Astrocyte (in vitro differentiated cells and primary cell): ENCODE measurements around the gene UPB1. TPM values are rescaled to one million over a fixed set of nuclear protein-coding genes. Genes with fewer than 3 reads are reported as not detected.

ENCODE experiments used
- DNase-seq: peaks from one replicate; pipeline ENCODE4 v3.0.0-alpha.2; 2010; ENCODE audit warnings: low read depth
- FAIRE-seq: peaks from 2 replicates; lab custom pipeline; 2011; peaks lifted over from hg19 to GRCh38; lab: Jason Lieb, UNC
- H2AFZ ChIP-seq: 2 replicates; pipeline ENCODE4 v1.6.0; 2012; ENCODE audit warnings: low read depth, low read length, inconsistent platforms
- H3K27ac ChIP-seq: 2 replicates; pipeline ENCODE4 v1.5.1; 2011; ENCODE audit warnings: low read depth, low read length, inconsistent platforms
- H3K27me3 ChIP-seq: 2 replicates; pipeline ENCODE4 v1.6.0; 2011; ENCODE audit warnings: low read length, inconsistent platforms; ENCODE audit not compliant: insufficient read depth
- H3K36me3 ChIP-seq: 2 replicates; pipeline ENCODE4 v1.5.1; 2011; ENCODE audit warnings: low read length, inconsistent platforms; ENCODE audit not compliant: insufficient read depth
- H3K4me1 ChIP-seq: 2 replicates; pipeline ENCODE4 v1.5.1; 2011; ENCODE audit warnings: low read length, inconsistent platforms; ENCODE audit not compliant: insufficient read depth
- H3K4me2 ChIP-seq: 2 replicates; pipeline ENCODE4 v1.6.0; 2012; ENCODE audit warnings: low read length, inconsistent platforms
- H3K4me3 ChIP-seq: 2 replicates; pipeline ENCODE4 v1.5.1; 2011; ENCODE audit warnings: low read depth, mild to moderate bottlenecking, low read length, inconsistent platforms; ENCODE audit not compliant: insufficient read depth
- H3K79me2 ChIP-seq: 2 replicates; pipeline ENCODE4 v1.6.0; 2012; ENCODE audit warnings: mild to moderate bottlenecking, low read length, inconsistent platforms; ENCODE audit not compliant: insufficient read depth
- H3K9ac ChIP-seq: 2 replicates; pipeline ENCODE4 v1.6.0; 2012; ENCODE audit warnings: mild to moderate bottlenecking, low read length, inconsistent platforms
- H3K9me3 ChIP-seq: 2 replicates; pipeline ENCODE4 v1.5.1; 2012; ENCODE audit warnings: low read depth, mild to moderate bottlenecking, low read length, inconsistent platforms; ENCODE audit not compliant: insufficient read depth
- H4K20me1 ChIP-seq: 2 replicates; pipeline ENCODE4 v1.6.0; 2012; ENCODE audit warnings: low read length, inconsistent platforms; ENCODE audit not compliant: insufficient read depth
- H3K27ac Mint-ChIP-seq: one replicate; pipeline ENCODE4 v1.8.0; 2021; ENCODE audit warnings: mild to moderate bottlenecking, mixed read lengths; ENCODE audit not compliant: unreplicated experiment
- H3K27me3 Mint-ChIP-seq: one replicate; pipeline ENCODE4 v1.8.0; 2021; ENCODE audit warnings: low read depth, mixed read lengths; ENCODE audit not compliant: unreplicated experiment
- H3K36me3 Mint-ChIP-seq: one replicate; pipeline ENCODE4 v1.8.0; 2021; ENCODE audit warnings: low read depth, mixed read lengths; ENCODE audit not compliant: unreplicated experiment
- H3K4me1 Mint-ChIP-seq: one replicate; pipeline ENCODE4 v1.8.0; 2021; ENCODE audit warnings: low read depth, mixed read lengths; ENCODE audit not compliant: unreplicated experiment
- H3K4me3 Mint-ChIP-seq: one replicate; pipeline ENCODE4 v1.8.0; 2021; ENCODE audit warnings: mild to moderate bottlenecking, moderate library complexity, mixed read lengths; ENCODE audit not compliant: unreplicated experiment
- H3K9me3 Mint-ChIP-seq: one replicate; pipeline ENCODE4 v1.8.0; 2021; ENCODE audit warnings: mild to moderate bottlenecking, mixed read lengths; ENCODE audit not compliant: unreplicated experiment
- EZH2 ChIP-seq: IDR thresholded peaks from 2 replicates; pipeline ENCODE4 v1.6.1; 2012; ENCODE audit warnings: mild to moderate bottlenecking, low read length, inconsistent platforms; ENCODE audit not compliant: insufficient read depth
- total RNA-seq: library from RNA; stranded (reverse); gene quantifications from 2 replicates; pipeline ENCODE4 v1.2.1, GENCODE V29; 2021
- TF ChIP-seq, protein P1 (sequence below): IDR thresholded peaks from 2 replicates; pipeline ENCODE4 v1.5.1; 2011; ENCODE audit warnings: low read depth, mild to moderate bottlenecking, inconsistent platforms, low read length, moderate library complexity; ENCODE audit not compliant: insufficient read depth

The UPB1 gene
- total RNA-seq, 1 donor from 2014 or later: 0.30 TPM

DNA sequence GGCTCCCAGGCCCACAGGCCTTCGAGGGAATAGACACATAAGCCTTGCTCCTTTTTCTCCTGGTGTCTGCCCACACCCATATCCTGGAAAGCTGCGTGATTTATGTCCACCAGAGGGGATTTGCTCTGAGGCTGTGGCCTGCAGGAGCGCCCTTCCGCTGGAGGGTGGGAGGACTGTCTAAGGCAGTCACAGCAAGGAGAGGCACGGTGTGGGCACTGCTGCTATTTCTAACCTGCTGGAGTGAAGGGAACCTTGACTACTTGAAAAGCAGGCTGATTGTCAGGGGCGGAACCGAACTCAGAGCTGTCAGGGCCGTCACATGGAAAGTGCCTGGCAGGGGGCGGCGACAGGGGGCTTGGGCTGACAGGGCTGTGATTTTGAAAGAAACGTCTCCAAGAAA is 3.7 kb downstream of the UPB1 start:
- Mint-ChIP-seq H3K9me3 (no peaks in the 10 kb centered on the region), H3K4me1 (peaks cover 7% of the 10 kb centered on the region), H3K27me3 (peaks cover 74% of the 10 kb centered on the region), H3K27ac (no peak overlapping the region), H3K4me3 (no peak overlapping the region), H3K36me3 (peaks cover 2% of the 10 kb centered on the region)
- TF ChIP-seq EZH2: no peak
- TF ChIP-seq, protein P1, sequence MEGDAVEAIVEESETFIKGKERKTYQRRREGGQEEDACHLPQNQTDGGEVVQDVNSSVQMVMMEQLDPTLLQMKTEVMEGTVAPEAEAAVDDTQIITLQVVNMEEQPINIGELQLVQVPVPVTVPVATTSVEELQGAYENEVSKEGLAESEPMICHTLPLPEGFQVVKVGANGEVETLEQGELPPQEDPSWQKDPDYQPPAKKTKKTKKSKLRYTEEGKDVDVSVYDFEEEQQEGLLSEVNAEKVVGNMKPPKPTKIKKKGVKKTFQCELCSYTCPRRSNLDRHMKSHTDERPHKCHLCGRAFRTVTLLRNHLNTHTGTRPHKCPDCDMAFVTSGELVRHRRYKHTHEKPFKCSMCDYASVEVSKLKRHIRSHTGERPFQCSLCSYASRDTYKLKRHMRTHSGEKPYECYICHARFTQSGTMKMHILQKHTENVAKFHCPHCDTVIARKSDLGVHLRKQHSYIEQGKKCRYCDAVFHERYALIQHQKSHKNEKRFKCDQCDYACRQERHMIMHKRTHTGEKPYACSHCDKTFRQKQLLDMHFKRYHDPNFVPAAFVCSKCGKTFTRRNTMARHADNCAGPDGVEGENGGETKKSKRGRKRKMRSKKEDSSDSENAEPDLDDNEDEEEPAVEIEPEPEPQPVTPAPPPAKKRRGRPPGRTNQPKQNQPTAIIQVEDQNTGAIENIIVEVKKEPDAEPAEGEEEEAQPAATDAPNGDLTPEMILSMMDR: no peak
- Histone ChIP-seq H3K79me2 (no peaks in the 10 kb centered on the region), H2AFZ (no peak overlapping the region), H3K27ac (no peak overlapping the region), H3K36me3 (no peaks in the 10 kb centered on the region), H3K9ac (no peak overlapping the region), H3K27me3 (peaks cover 15% of the 10 kb centered on the region), H3K9me3 (no peaks in the 10 kb centered on the region), H3K4me1 (peaks cover 9% of the 10 kb centered on the region), H3K4me3 (no peak overlapping the region), H3K4me2 (no peak overlapping the region), H4K20me1 (no peaks in the 10 kb centered on the region)
- FAIRE-seq (no peak), DNase-seq (no peak)

DNA sequence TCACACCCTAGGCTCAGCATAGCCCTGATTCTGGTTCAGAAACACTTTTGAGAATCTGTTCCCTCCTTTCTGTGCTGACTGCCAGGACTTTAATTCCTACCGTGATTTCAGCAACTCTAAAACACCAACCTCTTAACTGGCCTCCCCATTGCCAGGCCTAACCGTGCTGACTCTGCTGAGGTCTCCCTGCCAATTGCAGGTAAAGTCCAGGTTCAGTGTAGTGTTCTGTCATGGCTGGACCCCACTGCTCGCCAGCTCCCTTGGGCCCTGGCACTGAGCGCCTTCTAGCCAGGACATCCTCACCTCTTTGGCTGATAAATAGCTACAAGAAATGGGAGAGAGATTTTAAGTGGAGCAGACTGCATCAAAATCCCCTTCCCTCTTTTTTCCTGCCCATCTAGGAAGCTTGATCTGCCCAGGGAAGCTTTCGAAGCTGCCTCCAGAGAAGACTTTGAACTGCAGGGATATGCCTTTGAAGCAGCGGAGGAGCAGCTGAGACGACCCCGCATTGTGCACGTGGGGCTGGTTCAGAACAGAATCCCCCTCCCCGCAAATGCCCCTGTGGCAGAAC is 4.7 kb downstream of the UPB1 start:
- Histone ChIP-seq H3K9me3 (no peaks in the 10 kb centered on the region), H3K4me1 (peaks cover 2% of the 10 kb centered on the region), H2AFZ (no peak overlapping the region), H3K4me2 (no peak overlapping the region), H3K27ac (no peak overlapping the region), H3K36me3 (no peaks in the 10 kb centered on the region), H3K4me3 (no peak overlapping the region), H3K79me2 (no peaks in the 10 kb centered on the region), H4K20me1 (no peaks in the 10 kb centered on the region), H3K9ac (no peak overlapping the region), H3K27me3 (peaks cover 10% of the 10 kb centered on the region)
- no peak for DNase-seq
- Mint-ChIP-seq H3K27me3 (peaks cover 70% of the 10 kb centered on the region), H3K36me3 (peaks cover 2% of the 10 kb centered on the region), H3K4me1 (peaks cover 7% of the 10 kb centered on the region), H3K9me3 (no peaks in the 10 kb centered on the region), H3K4me3 (no peak overlapping the region), H3K27ac (no peak overlapping the region)
- no peak for FAIRE-seq
- TF ChIP-seq, protein P1: no peak
- no peak for TF ChIP-seq EZH2

DNA sequence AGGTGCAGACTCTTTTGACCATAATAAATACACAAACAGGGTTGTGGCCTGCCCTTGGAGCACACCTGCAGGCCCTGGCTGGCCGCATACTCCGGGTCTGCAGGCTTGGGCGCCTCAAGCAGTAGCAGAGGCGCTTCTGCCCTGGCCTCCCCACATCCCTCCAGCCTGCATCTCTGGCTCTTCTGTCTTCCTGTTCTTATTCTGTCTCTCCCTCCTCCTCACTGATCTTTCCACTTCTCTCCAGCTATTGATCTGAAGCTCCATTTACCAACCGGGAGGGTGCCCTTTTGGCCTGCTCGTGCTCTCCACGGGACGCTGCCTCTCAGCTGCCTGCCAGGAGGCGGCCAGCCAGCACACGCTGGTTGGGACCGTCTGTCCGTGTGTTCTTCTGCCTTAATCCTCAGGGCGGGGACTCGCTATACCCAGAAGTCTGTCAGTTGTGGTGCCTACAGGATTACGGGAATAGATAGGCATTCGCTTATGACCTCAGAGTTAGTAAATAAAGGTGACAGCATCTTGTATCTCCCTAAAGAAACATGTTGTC is 5.2 kb downstream of the UPB1 start:
- Histone ChIP-seq H4K20me1 (no peaks in the 10 kb centered on the region), H3K27me3 (peaks cover 7% of the 10 kb centered on the region), H3K4me3 (no peak overlapping the region), H2AFZ (no peak overlapping the region), H3K4me1 (no peaks in the 10 kb centered on the region), H3K9me3 (no peaks in the 10 kb centered on the region), H3K27ac (no peak overlapping the region), H3K79me2 (no peaks in the 10 kb centered on the region), H3K9ac (no peak overlapping the region), H3K4me2 (no peak overlapping the region), H3K36me3 (no peaks in the 10 kb centered on the region)
- Mint-ChIP-seq H3K27ac (no peak overlapping the region), H3K36me3 (peaks cover 2% of the 10 kb centered on the region), H3K9me3 (no peaks in the 10 kb centered on the region), H3K27me3 (peaks cover 65% of the 10 kb centered on the region), H3K4me1 (peaks cover 7% of the 10 kb centered on the region), H3K4me3 (no peak overlapping the region)
- FAIRE-seq (no peak), DNase-seq (no peak)
- TF ChIP-seq, protein P1: no peak
- no peak for TF ChIP-seq EZH2
